Smooth muscle cell (in vitro differentiated cells): ENCODE data around the gene PRSS53. TPM values are rescaled to one million over a fixed set of nuclear protein-coding genes. Genes with fewer than 3 reads are reported as not detected.
A peak's percentile ranks its signal among the peaks of the same experiment; 100 is the strongest.

Experiments
- DNase-seq: peaks from one replicate; lab custom pipeline; 2025; ENCODE audit not compliant: unreplicated experiment; lab: John Stamatoyannopoulos, UW
- H2AFZ ChIP-seq: fragments of 200-600 bp; sonication (generic); 2 replicates; pipeline ENCODE4 v1.6.0; 2016; ENCODE audit warnings: antibody characterized with exemption, low read depth, mild to moderate bottlenecking
- H3F3A ChIP-seq: fragments of 200-600 bp; sonication (generic); 2 replicates; pipeline ENCODE4 v1.6.0; 2017; ENCODE audit warnings: antibody characterized with exemption, low read depth
- H3K27ac ChIP-seq: fragments of 200-600 bp; sonication (generic); 2 replicates; pipeline ENCODE4 v1.5.1; 2016; ENCODE audit warnings: low read depth, mild to moderate bottlenecking
- H3K27me3 ChIP-seq: fragments of 200-600 bp; sonication (generic); 2 replicates; pipeline ENCODE4 v1.6.1; 2016; ENCODE audit warnings: low read depth, mild to moderate bottlenecking
- H3K36me3 ChIP-seq: fragments of 200-600 bp; sonication (generic); 2 replicates; pipeline ENCODE4 v1.5.1; 2016; ENCODE audit warnings: low read depth
- H3K4me1 ChIP-seq: fragments of 200-600 bp; sonication (generic); 2 replicates; pipeline ENCODE4 v1.5.1; 2016; ENCODE audit warnings: low read depth
- H3K4me2 ChIP-seq: fragments of 200-600 bp; sonication (generic); 2 replicates; pipeline ENCODE4 v1.6.0; 2016; ENCODE audit warnings: mild to moderate bottlenecking
- H3K4me3 ChIP-seq: fragments of 200-600 bp; sonication (generic); 2 replicates; pipeline ENCODE4 v1.5.1; 2016; ENCODE audit warnings: mild to moderate bottlenecking
- H3K79me2 ChIP-seq: fragments of 200-600 bp; sonication (generic); 2 replicates; pipeline ENCODE4 v1.6.0; 2016; ENCODE audit warnings: low read depth, mild to moderate bottlenecking
- H3K9ac ChIP-seq: fragments of 200-600 bp; sonication (generic); 2 replicates; pipeline ENCODE4 v1.6.0; 2016; ENCODE audit warnings: low read depth
- H3K9me3 ChIP-seq: fragments of 200-600 bp; sonication (generic); replicated peaks from 2 replicates; pipeline ENCODE4 v1.5.1; 2016; ENCODE audit warnings: low read depth
- H4K20me1 ChIP-seq: fragments of 200-600 bp; sonication (generic); 2 replicates; pipeline ENCODE4 v1.6.0; 2016; ENCODE audit warnings: low read depth
- CTCF ChIP-seq: fragments of 200-600 bp; sonication (generic); IDR thresholded peaks from 2 replicates; pipeline ENCODE4 v1.5.1; 2017; ENCODE audit warnings: borderline replicate concordance, mild to moderate bottlenecking, antibody characterized with exemption; ENCODE audit not compliant: insufficient read depth, poor library complexity, severe bottlenecking
- WGBS: methylation state at CpG from one replicate; pipeline ENCODE4 v1.1.7; 2016; ENCODE audit warnings: low lambda C conversion rate; 5-methylcytosine and 5-hydroxymethylcytosine counted together
- polyA plus RNA-seq: library from polyadenylated mRNA; unstranded; fragments of >200 nt; fragmentation: Nextera tagmentation; extraction: Ambion mirVana; gene quantifications from 2 replicates; pipeline ENCODE4 v1.2.1, GENCODE V29; 2016
- total RNA-seq: library from RNA; depleted of rRNA; stranded (reverse); fragments of >200 nt; gene quantifications from 2 replicates; pipeline ENCODE4 v1.2.3, GENCODE V29; 2014

The PRSS53 gene
- total and polyA plus RNA-seq, 2 experiments from 2014 or later = 0.66 to 6.3 TPM

GRCh38 chr16:31036691-31037090, 52.1 kb downstream of the PRSS53 start:
- H3K9ac ChIP-seq = no peak overlapping the region
- peaks cover 13% of the 10 kb centered on the region for H3K79me2 ChIP-seq
- H3K4me2 ChIP-seq = no peak overlapping the region
- no peak for DNase-seq
- no peaks in the 10 kb centered on the region for H3F3A ChIP-seq
- WGBS = 77% methylated on average over 2 of the region's 2 CpGs
- no peaks in the 10 kb centered on the region for H3K27me3 ChIP-seq
- no peaks in the 10 kb centered on the region for H3K9me3 ChIP-seq
- no peaks in the 10 kb centered on the region for H3K4me1 ChIP-seq
- H3K36me3 ChIP-seq = no peaks in the 10 kb centered on the region
- no peak overlapping the region for H3K4me3 ChIP-seq
- no peak overlapping the region for H3K27ac ChIP-seq
- H2AFZ ChIP-seq = no peak overlapping the region
- peaks cover 11% of the 10 kb centered on the region for H4K20me1 ChIP-seq
- no peak for TF ChIP-seq CTCF

GRCh38 chr16:31033709-31034492, 54.8 kb downstream of the PRSS53 start:
- peaks cover 13% of the 10 kb centered on the region for H3K79me2 ChIP-seq
- H2AFZ ChIP-seq = peak overlapping the region; percentile 76
- H3K36me3 ChIP-seq = no peaks in the 10 kb centered on the region
- 1% methylated on average over 43 of the region's 47 CpGs for WGBS
- H4K20me1 ChIP-seq = peaks cover 11% of the 10 kb centered on the region
- H3K4me1 ChIP-seq = no peaks in the 10 kb centered on the region
- H3F3A ChIP-seq = no peaks in the 10 kb centered on the region
- peak overlapping the region; percentile 95 for H3K4me3 ChIP-seq
- TF ChIP-seq CTCF = no peak
- H3K9ac ChIP-seq = peak overlapping the region; percentile 94
- no peaks in the 10 kb centered on the region for H3K27me3 ChIP-seq
- peak; percentile 49 for DNase-seq
- no peaks in the 10 kb centered on the region for H3K9me3 ChIP-seq
- H3K27ac ChIP-seq = peak overlapping the region; percentile 96
- peak overlapping the region; percentile 92 for H3K4me2 ChIP-seq

Other genes with a start within 250 kb of the PRSS53 start
- 27.8 and 34.2 TPM in 2 replicates for gene BCL7C, start 194.9 kb downstream of the PRSS53 start, total RNA-seq
- gene BCL7C, start 194.9 kb downstream of the PRSS53 start, polyA plus RNA-seq = 68.1 and 76.1 TPM in 2 replicates
- 0.76 and 1.7 TPM in 2 replicates for gene CTF1, start 192.3 kb downstream of the PRSS53 start, total RNA-seq
- gene CTF1, start 192.3 kb downstream of the PRSS53 start, polyA plus RNA-seq = 8.1 and 8.2 TPM in 2 replicates
- 4.5 and 8.5 TPM in 2 replicates for gene FBXL19, start 165.4 kb downstream of the PRSS53 start, total RNA-seq
- 1.3 and 1.6 TPM in 2 replicates for gene FBXL19, start 165.4 kb downstream of the PRSS53 start, polyA plus RNA-seq
- 33.7 and 34.9 TPM in 2 replicates for gene ORAI3, start 139.9 kb downstream of the PRSS53 start, total RNA-seq
- gene ORAI3, start 139.9 kb downstream of the PRSS53 start, polyA plus RNA-seq = 39.4 and 44.0 TPM in 2 replicates
- 1.9 and 2.9 TPM in 2 replicates for gene SETD1A, start 131.2 kb downstream of the PRSS53 start, total RNA-seq
- gene SETD1A, start 131.2 kb downstream of the PRSS53 start, polyA plus RNA-seq = 1.2 and 3.3 TPM in 2 replicates
- gene HSD3B7, start 103.7 kb downstream of the PRSS53 start, total RNA-seq = 5.5 and 10.8 TPM in 2 replicates
- gene HSD3B7, start 103.7 kb downstream of the PRSS53 start, polyA plus RNA-seq = 15.1 and 15.5 TPM in 2 replicates
- gene STX1B, start 78.3 kb downstream of the PRSS53 start, total RNA-seq = 0.72 and 1.4 TPM in 2 replicates
- 1.0 and 2.1 TPM in 2 replicates for gene STX1B, start 78.3 kb downstream of the PRSS53 start, polyA plus RNA-seq
- gene STX4, start 55.4 kb downstream of the PRSS53 start, total RNA-seq = 14.4 and 23.1 TPM in 2 replicates
- 50.6 and 60.2 TPM in 2 replicates for gene STX4, start 55.4 kb downstream of the PRSS53 start, polyA plus RNA-seq
- 7.3 and 9.0 TPM in 2 replicates for gene ZNF668, start 14.7 kb downstream of the PRSS53 start, total RNA-seq
- gene ZNF668, start 14.7 kb downstream of the PRSS53 start, polyA plus RNA-seq = 20.1 and 21.0 TPM in 2 replicates
- gene ZNF646, start 14.5 kb downstream of the PRSS53 start, total RNA-seq = 5.7 and 8.1 TPM in 2 replicates
- 5.4 and 7.3 TPM in 2 replicates for gene ZNF646, start 14.5 kb downstream of the PRSS53 start, polyA plus RNA-seq
- gene VKORC1, start 5.9 kb upstream of the PRSS53 start, total RNA-seq = 232 and 253 TPM in 2 replicates
- 340 and 394 TPM in 2 replicates for gene VKORC1, start 5.9 kb upstream of the PRSS53 start, polyA plus RNA-seq
- gene BCKDK, start 19.4 kb upstream of the PRSS53 start, total RNA-seq = 32.1 and 40.5 TPM in 2 replicates
- gene BCKDK, start 19.4 kb upstream of the PRSS53 start, polyA plus RNA-seq = 82.6 and 87.9 TPM in 2 replicates
- 26.3 and 32.9 TPM in 2 replicates for gene KAT8, start 28.7 kb upstream of the PRSS53 start, total RNA-seq
- 27.4 and 29.1 TPM in 2 replicates for gene KAT8, start 28.7 kb upstream of the PRSS53 start, polyA plus RNA-seq
- gene PRSS8, start 46.8 kb upstream of the PRSS53 start, total RNA-seq = 15.1 and 17.3 TPM in 2 replicates
- gene PRSS8, start 46.8 kb upstream of the PRSS53 start, polyA plus RNA-seq = 13.9 and 68.0 TPM in 2 replicates
- gene PRSS36, start 61.1 kb upstream of the PRSS53 start, total RNA-seq = 1.6 TPM in 1 of 2 replicates, not detected in the other
- 0.31 and 0.66 TPM in 2 replicates for gene PRSS36, start 61.1 kb upstream of the PRSS53 start, polyA plus RNA-seq
- 56.2 and 58.6 TPM in 2 replicates for gene FUS, start 91.2 kb upstream of the PRSS53 start, total RNA-seq
- 225 and 316 TPM in 2 replicates for gene FUS, start 91.2 kb upstream of the PRSS53 start, polyA plus RNA-seq
- gene PYCARD, start 113.8 kb upstream of the PRSS53 start, total RNA-seq = 15.6 and 30.8 TPM in 2 replicates
- 10.1 and 30.2 TPM in 2 replicates for gene PYCARD, start 113.8 kb upstream of the PRSS53 start, polyA plus RNA-seq
- gene TRIM72, start 125.2 kb upstream of the PRSS53 start, total RNA-seq = 0.04 TPM in 2 replicates
- 0.07 TPM in 2 replicates for gene TRIM72, start 125.2 kb upstream of the PRSS53 start, polyA plus RNA-seq
- gene PYDC1, start 128.2 kb upstream of the PRSS53 start, total RNA-seq = not detected in 2 replicates
- 1.1 and 1.7 TPM in 2 replicates for gene PYDC1, start 128.2 kb upstream of the PRSS53 start, polyA plus RNA-seq
- gene ITGAM, start 171.0 kb upstream of the PRSS53 start, total RNA-seq = 0.40 TPM in 1 of 2 replicates, not detected in the other
- gene ITGAM, start 171.0 kb upstream of the PRSS53 start, polyA plus RNA-seq = not detected in 2 replicates